T-helper 1 cell (primary cell): ENCODE results near the gene PRRT1.
"Not testable (repeated sequence)": the region's sequence is repeated elsewhere in the genome, so short reads cannot be mapped to it uniquely, and the experiment has no call there.

Experiments used
- DNase-seq, 5 donors: peaks; one replicate each; pipeline ENCODE4 v3.0.0-alpha.2; 2012 to 2020

The PRRT1 gene

DNA sequence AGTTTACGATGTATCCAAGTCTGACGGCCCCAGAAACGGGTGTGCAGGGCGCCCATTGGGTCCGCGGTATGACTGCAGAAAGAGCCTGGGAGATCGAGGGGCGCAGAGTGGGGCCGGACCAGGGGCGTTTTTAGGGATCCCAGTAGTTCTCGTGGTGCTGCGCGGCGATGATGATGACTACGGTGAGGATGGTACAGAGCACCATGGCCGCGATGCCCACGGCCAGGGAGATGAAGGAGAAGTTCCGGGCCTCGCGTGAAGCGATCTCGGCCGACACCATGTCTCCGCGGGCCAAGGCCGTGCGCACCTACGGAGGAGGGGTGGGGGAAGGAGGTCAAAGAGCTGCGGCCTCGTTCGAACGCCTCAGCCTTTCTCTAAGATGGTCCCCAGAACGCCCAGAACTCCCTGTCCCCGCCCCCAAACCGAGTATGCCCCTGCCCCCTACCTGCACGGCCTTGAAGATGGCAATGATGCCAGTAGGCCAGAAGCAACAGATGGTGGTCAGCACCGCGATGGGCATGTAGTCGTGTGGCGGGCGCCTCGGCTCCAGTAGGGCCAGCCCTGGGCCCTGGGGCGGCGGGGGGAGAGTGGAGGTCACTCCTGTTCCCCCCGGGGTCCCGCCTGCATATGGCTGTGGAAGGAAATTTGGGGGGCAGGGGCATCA, 2.5 kb downstream of the PRRT1 start:
- DNase-seq: no peak

DNA sequence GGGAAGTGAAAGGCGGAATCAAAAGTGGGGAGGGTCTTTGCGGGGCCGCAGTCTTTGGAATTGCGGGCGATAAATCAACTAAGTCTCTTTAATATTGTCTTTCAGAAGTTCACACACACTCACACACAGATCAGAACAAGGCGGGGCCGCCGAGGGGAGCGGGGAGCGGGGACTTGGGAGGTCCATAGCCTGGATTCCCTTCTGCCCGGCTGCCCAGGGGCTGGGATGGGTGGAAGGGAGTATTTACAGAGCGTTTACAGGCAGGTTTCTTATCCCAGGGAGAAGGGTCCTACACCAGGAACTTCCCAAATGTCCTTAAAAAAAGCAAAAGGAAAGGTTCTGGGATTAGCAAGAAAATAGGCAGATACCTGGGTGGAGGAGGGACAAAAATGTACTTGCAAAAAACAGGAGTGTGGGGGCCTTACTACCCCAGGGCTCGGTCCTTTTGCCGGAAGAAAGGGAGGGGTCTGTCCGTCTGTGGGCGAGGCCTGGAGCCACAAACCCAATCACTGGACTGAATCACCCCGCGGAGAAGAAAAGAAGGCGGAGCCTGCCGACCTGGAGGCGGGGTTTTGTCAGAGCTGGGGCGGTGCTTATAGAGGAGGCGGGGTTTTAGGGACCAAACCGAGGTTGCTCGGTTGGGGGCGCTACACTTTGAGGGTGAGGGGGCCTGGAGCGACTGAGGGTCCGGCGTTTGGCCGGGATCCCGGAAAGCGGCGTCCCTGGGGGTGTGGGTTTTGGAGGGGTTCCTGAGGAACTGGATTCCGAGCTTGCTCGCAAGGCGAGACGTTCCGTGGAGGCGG, 3.2 kb downstream of the PRRT1 start:
- DNase-seq: peak; percentile 27 to 67 (median 47)

DNA sequence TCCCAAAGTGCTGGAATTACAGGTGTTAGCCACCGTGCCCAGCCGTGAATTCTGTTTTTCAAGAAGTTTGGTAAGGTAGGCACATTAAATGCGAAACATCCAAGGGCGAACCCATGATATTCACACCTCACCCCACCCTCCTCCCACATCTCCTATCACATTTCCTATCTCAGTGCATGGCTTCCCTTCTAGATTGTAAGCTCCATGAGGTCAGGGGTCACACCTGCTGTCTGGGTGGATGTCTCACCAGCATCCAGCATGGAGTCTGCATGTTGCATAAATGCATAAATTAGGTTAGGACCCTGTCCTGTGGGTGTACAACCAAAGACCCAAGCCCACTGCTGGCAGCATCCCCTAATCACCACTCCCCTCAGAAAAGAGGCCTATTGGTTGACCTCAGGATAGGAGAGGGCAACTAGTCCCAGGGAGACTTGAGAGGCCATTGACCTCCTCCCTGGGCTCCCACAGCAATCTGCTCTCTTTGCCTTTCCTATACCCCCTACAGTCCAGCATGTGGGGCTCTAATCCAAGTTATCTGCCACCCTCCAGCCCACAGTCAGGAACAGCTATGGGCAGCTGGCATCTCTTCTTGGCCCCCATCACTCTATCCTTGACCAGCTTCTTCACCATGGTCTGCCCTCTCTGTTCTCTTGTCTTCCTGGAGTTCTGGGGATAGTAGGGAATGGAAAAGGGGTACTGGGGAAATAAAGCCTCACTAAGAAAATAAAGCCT, 4.2 kb downstream of the PRRT1 start:
- no peak for DNase-seq

DNA sequence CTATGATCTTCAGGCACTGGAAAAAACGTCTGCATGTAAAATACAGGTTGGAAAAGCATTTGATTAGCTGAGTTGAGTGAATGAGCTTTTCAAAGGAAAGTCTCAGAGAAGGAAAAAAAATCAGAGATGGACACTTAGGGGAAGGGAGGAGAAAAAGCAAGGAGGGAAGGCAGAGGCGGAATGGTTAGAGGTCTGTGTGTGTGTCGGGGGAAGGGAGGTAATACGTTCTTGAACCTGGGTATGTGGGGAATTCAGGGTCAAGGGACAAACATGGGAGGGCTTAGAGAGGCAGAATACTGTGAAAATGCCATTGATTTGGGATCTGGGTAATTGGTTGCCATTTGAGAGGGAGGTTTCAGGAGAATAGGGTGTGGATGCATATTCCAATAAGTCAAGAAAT, 5.1 kb downstream of the PRRT1 start:
- DNase-seq: no peak

DNA sequence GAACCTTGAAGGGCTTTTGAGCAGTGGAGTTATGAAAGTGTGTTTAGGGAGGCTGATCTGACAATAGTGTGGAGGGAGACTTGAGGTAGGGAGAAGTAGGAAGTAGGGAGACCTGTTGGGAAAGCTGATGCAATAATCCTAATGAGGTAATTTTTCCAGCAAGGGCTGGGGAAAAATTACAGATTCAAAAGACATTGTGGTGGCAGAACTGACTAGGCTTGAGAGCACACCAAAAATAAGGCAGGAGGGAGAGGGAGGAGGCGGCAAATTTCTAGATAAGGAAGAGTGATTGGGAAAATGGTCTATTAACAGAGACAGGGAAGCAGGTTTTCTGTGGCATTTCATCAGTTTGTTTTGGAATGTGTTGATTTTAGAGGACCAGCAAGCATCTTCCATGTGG, 5.5 kb downstream of the PRRT1 start:
- no peak for DNase-seq

DNA sequence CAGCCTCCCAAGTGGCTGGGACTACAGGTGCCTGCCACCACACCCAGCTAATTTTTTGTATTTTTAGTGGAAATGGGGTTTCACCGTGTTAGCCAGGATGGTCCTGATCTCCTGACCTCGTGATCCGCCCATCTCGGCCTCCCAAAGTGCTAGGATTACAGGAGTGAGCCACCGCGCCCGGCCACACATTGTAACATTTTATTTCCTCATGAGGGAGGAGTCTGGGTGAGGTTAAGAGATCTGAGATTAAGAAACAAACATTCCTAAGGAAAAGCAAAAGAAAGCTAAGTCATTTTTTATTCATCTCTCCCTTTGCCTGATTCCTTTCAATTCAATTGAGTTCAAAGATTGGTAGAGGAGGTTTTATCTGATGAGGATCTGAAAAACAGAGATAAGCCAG, 7.5 kb downstream of the PRRT1 start:
- not testable (repeated sequence) for DNase-seq

DNA sequence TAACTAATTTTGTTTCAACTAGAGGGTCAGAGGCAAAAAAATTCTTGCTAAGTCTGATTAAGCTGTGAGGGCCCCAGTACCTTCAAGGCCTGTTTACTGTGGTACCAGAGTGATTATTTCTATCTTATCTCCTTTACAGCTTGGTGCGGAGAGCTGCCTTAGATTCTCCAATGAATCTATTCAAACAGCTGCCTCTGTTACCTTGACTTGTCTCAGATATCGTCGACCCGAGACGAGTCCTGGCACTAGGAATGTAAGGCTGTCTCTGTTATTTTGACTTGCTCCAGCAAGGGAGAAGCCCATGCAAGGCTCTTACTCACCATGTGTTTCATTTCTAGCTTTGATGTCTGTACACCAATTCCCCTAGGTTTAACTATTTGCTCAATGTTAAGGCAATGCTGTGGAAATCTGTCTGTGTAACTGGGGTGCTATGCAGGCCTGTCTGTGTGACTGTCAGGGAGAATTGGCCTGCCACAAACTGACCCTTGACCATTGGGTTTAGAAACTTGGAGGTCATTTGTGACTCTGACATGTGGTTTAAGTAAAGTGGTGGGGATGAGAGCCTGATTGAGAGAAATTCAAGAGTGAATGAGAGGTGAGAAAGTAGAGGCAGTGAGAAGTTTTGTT, 11.2 kb downstream of the PRRT1 start:
- DNase-seq: no peak

DNA sequence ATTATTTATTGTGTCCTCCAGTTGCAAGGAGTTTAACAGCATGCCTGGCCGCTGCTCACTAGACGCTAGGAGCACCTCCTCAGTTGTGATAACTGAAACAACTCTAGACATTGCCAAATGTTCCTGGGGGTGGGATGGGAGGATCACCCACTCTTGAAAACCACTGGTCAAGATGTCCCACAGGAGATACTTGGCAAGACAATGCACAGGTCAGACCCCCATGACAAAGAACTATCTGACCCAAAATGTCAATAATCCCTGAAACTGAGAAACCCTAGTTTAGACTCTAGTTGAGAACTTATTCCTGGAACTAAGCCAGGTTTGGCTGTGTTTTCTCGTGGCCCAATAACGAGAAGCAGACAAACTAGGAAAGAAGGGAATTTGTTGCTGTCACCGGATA, 12.1 kb downstream of the PRRT1 start:
- DNase-seq: no peak

DNA sequence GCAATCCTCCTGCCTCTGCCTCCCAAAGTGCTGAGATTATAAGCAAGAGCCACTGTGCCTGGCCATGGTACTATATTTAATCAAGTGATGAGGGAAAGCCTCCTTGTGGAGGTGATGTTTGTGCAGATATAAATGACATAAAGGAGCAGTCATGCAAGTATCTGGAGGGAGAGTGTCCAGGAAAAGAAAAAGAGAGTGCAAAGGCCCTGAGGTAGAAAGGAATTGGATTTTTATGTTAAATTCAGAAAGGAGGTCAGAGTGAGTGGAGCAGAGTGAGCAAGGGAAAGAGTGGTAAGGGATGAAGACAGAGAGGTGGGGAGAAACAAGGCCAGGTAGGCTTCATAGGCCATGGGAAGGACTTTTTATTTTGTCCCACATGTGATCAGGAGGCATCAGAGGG, 14.3 kb downstream of the PRRT1 start:
- DNase-seq: no peak

DNA sequence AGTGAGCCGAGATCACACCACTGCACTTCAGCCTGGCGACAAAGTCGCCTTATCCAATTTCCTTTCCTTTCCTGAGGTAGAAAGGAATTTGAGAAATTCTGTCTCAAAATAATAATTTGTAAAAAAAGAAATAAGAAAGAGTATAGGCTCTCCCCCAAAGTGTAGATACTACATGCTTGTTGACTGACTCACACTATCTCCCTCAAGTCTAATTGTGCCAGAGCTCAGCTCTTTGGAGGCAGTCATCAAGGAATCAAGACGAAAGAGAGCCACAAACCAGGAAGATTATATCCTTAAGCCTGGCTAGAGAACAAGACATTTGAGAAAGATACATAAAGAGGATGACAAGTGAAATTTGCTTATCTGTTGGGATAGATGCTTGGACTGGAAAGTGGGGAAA, 18.0 kb downstream of the PRRT1 start:
- DNase-seq: no peak

DNA sequence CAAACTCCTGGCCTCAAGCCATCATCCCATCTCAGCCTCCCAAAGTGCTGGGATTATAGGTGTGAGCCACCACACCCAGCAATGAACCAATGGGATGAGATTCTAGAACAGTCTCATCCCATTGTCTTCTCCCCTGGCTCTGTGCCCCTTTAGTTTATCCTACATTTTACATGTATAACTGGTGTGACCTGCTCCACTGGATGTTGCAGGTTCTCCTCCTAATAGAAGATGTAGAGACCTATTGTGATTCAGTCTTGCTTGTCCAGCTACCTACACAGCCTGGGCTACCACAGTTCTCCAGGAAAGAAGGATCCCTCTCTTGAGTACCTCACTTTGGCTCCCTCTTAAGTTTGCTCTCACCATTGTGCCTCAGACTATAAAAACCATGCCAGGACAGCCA, 19.6 kb downstream of the PRRT1 start:
- no peak for DNase-seq

DNA sequence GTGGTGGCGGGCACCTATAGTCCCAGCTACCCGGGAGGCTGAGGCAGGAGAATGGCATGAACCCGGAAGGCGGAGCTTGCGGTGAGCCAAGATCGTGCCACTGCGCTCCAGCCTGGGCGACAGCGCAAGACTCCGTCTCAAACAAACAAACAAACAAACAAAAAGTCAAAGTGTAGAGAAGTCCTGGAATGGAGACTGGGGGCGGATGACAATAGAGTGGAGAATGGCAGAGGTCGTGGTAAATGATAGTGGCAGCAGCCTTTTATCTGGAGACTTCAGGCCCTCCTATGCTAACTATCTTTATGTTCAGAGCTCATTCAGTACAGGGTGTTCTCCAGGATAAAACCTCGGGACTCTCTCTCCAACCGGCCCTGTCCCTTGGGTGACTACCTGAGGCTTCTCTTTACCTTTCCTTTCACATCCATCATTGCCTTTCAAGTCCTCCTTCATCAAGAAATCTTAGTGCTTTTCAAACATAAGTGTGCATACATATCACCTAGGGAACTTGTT, 20.2 kb downstream of the PRRT1 start:
- no peak for DNase-seq

DNA sequence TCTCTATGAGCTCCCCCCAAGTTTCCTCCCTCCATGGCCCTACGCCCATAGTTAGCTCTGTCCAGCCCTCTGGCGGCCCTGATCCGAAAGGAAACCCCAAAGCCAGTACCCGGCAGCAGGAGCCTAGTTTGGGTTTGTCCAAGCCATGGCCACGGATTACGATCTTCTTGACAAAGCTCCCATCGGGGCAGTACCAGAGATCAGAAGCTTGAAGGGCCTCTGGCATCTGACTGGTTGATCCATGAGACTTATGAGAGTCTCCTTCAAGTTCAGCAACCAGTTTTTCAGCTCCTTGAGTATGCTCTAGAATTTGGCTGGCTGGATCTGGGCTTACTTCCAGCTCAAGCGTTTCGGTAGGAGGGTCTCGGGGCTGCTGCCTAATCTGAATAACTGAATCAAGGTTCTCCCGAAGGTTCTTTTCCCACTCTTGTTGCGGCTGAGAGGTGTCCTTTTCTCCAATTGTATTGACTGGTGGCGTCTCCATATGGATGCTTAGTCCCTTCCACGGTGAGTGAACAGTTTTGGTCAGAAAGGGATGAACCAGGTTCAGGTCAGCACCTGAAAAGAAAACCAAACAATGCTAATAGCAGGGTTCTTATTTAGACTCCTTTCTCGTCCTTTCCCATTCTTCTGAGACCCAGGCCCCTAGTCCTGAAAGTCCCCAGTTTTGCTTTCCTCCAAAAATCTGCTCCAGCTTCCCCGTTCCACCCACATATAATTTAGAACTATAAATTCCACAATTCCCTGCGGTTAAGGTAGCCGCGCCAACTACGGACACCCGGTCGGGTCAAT, 22.2 kb downstream of the PRRT1 start:
- no peak for DNase-seq

DNA sequence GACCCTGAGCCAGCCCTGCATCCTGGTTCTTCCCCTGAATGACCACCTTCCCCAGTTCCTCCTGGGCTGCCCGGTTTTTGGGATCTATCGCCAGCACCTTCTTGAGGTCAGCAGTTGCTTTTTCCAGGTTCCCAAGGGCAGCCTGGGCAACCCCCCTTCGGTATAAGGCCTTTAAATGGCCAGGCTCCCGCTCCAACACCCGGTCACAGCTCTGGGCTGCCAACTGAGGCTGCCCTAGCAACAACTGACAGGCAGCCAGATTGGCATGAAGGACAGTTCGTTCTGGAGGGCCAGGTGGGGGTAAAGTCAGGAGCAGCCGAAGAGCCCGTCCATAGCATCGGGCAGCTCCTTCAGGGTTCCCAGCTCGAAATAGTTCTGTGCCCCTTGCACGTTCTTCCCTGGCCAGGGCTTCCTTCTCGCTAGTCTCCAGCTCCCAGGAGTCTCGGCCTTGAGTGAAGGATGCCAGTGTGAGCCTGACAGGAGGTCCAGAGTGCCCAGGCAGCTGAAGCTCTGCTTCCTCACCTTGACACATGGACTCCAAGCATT, 22.9 kb downstream of the PRRT1 start:
- no peak for DNase-seq

DNA sequence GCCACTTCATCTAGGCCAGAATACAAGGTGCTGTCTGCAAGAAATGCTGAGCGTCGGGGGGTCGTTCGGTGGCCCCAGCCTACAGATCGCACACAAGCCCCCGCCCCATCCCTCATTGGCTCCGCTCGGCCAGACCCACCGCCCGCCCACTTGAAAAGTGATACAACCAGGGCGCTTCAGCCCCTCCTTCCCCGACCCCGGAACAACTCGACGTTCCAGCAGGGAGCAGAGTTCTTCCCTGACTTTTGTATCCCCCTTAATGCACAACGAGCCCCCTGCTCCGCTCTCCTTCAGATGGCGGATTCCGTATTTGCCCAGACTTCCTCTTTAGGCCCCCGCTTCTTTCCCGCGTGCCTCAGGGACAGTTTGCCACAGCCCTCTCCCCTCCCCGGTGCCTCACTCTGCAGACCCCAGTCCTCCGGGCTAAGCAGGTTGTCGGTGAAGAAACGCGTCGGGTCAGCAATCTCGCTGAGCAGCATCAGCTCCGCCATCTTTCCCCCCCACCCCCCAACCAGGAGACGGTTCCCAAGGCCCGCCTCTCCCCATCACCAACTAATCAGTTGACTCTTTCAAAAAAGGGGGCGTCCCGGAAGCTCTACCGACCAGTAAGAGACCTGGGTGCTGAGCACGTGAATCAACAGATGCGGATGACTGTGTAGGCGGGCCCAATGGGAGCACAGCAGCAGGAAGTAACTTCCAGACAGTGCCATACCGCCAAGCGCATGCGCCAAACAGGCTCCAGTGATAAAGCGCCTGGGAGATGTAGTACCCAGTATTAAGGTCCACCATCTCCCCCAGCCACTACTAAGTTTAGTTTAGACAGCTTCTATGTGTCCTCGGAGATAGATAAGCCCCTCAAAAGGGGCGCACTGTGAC, 23.8 kb downstream of the PRRT1 start, which contains the start of gene ATF6B:
TSS of gene ATF6B (minus strand) at position 530 of the 876 bp plus-strand sequence. CDS start at position 491, 39 bp downstream.
- DNase-seq: peak; percentile 97 to 99 (median 98)

DNA sequence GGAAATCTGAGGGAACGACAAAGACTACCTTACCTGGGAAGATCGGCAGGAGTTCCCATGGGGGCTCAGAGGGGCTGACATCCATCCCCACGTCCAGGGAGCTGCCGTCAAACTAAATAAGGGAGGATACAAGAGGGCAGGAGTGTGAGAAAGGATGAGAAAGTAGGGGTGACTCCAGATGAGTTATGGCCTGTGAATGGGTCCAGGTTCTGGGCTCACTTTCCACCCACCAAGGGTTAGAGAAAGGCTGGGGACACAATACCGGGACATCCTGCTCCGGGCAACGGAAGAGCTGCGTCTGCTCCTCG, 24.4 kb downstream of the PRRT1 start:
- no peak for DNase-seq

DNA sequence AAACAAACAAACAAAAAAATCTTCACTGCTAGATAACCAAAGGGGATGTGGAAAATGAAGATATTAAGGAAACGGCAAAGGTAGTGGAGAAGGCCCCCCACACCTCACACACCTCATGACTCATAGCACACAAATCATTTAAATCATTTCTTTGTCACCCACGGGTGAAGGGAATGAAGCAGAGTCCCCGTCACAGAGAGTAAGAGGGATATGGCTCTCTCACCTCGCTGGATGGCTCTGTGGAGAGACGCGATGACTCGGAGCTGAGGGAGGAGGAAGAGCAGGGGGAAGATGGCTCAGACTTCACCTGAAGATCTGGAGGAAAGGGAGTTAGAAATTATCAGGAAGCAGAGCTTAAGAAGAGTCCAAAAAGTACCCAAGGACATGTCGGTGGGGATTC, 24.9 kb downstream of the PRRT1 start:
- no peak for DNase-seq

DNA sequence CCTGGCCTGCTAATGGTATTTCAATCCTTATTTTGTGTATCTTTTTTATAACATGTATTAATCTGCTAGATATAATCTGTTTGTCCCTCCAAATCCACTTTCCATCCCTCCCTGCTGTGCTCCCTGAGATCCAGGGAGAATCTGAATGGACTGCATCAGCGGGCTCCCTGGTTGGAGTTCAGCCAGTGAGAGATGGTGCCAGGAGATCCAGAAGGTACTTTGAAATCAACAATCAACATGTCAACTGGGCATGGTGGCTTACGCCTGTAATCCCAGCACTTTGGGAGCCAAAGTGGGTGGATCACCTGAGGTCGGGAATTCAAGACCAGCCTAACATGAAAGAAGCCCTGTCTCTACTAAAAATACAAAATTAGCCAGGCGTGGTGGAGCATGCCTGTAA, 28.1 kb downstream of the PRRT1 start:
- DNase-seq: no peak

DNA sequence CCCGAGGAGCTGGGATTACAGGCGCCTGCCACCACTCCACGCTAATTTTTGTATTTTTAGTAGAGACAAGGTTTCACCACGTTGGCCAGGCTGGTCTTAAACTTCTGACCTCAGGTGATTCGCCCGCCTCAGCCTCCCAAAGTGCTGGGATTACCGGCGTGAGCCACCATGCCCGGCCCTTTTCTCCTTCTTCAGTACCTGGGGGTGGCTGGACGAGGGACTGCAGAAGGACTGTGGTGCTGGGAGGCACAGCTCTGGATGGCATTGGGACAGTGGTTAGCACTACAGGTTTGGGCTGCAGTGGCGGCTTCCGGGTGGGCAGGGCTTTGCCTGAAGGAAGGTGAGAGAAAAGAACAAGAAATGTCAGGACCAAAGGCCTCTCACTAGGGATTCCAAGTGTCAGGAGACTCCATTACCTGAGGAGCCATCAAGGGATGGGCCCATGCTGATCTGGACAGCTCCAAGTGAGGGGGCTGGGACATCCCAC, 31.1 kb downstream of the PRRT1 start:
- no peak for DNase-seq

DNA sequence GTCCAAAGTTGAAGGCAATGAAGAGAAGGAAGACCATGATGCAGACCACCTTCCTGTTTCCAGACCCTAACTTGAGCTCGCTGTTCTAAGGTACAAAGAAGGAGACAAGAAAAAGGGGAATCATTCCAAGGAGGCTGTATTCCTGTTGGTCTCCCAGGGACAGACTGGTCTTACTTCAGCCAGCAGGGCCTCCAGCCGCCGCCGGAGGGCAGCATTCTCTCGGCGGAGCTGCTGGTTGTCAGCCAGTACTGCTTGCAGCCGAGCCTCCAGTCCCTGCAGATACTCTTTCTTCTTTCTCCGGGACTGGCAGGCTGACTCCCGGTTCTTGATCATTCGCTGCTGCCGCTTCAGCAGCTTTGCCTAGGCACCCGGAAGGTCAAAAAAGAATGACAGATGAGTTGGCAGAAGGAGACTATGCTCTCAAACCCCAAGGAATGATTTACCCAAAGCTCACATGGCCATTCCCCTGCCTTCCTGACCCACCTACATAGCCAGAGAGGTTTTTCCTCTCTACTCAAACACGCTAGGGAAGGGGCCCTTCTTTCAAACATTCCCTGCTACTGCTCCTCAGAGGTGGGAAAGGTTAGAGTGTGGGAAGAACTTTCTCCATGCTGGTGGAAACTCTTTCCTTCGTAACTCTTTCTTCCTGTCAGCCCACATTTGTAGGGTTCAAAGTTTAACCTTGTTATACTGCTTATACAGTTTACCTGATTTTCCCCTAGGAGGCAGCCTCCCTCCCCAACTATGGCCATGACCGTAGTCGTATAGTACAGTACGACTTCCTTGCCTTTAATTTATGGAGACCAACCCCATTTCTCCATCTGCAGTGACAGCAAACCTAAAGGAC, 32.7 kb downstream of the PRRT1 start:
- peak; percentile 35 to 69 (median 52) for DNase-seq
